Stimulated activated CD4-positive, alpha-beta T cell treated with anti-CD3 and anti-CD28 coated beads, Interleukin-2, amount 100 ng/mL, for 4 hours (primary cell): ENCODE measurements around the gene SCN3A.

ENCODE experiments used
- DNase-seq: peaks from one replicate; pipeline ENCODE4 v3.0.0-alpha.2; 2020; ENCODE audit warnings: low read depth

SCN3A gene

DNA sequence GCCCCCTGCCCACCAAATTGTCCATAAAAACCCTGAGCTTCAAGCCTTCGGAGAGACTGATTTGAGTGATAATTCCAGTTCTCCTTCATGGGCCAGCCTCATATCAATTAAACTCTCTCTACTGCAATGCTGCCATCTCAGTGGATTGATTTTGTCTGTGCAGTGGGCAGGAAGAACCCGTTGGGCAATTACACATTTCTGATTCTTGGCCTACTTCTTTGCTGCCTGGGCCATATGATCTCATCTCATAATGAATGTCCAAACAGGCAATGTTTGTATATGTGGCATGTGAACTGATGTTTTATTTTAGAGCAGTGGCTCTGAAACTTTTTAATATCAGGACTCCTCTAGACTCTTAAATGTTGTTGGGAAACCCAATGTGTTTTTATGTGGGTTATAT, 147.3 kb downstream of the SCN3A start:
- no peak for DNase-seq

DNA sequence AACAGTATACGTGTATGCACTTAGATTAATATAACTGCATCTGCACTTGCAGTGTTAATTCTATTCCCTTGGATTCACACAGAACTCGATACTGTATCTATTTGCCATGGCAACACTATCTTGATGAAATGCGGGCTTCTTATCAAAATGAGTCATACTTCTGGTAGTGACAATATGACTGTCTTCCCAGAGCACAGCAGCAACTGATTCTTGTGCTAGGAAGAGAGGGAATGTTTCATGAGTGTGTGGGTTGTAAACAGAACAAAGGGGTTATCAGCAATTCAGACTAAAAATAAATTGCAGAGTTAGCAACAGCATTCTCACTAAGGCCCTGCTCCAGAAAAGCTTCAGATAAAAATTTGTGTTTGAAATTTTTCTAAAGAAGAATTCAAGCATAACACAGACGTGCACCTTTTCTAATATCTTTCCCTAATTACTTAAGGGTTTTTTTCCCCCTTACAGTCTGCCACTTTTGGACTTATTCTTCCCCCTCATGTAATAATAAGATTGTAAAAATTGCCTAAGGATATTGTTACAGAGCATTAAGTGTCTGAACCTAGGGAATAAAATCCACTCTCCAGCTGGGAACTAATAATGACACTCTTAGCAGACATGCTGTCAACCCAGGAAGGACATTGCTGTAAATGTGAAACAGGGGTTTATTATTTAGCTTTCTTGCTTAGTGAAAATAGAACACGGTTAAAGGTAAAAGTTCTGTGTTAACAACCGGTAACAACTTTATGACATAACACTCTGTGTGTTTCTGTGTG, 148.6 kb downstream of the SCN3A start:
- DNase-seq: no peak

DNA sequence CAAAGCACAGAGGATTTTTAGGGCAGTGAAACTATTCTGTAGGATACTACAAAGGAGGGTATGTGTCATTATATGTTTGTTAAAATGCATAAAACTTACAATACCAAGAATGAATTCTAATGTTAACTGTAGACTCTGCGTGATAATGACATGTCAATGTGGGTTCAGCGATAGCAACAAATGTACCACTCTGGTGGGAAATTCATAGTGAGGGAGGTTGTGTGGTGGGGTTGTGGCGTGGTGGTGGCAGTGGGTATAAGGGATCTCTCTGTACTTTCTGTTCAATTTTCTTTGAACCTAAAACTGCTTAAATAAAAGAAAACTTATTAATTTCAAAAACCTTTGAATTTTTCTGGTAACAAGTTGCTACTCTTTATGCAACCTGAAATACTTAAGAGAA, 149.2 kb downstream of the SCN3A start:
- no peak for DNase-seq

GRCh38 chr2:165044505-165045303, 159.1 kb downstream of the SCN3A start:
- no peak for DNase-seq
